Measurements from ENCODE around the gene VARS2. TPM values are rescaled to one million over a fixed set of nuclear protein-coding genes. Genes with fewer than 3 reads are reported as not detected.
"Not testable (repeated sequence)": the region's sequence is repeated elsewhere in the genome, so short reads cannot be mapped to it uniquely, and the experiment has no call there.

Gene VARS2
- total RNA-seq, 2 donors from 2014 or later = 17.7 to 34.8 TPM

DNA sequence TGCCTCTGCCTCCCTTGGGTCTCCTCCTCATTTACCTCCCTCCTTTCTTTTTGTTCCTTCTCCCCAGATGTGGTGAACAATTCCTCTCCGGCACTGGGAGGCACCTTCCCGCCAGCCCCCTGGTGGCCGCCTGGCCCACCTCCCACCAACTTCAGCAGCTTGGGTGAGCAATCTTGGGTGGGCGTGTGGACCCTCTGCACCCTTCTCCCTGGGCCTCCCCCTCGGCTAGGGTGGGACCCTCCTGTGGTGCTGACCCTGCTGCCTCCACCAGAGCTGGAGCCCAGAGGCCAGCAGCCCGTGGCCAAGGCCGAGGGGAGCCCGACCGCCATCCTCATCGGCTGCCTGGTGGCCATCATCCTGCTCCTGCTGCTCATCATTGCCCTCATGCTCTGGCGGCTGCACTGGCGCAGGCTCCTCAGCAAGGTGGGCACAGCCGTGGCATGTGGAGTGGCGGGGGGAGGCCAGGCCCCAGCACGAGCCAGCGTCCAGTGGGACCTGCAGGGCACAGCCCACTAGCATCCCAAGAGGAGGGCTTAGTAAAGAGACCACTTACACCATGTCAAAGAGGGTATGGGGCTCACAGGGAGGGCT, 20.9 kb upstream of the VARS2 start:
- ATAC-seq (no peak), DNase-seq (peak in 1 of 2 donors; percentile 15)
- intact Hi-C loops (cut with DNase I, micrococcal nuclease) = no loop called here

DNA sequence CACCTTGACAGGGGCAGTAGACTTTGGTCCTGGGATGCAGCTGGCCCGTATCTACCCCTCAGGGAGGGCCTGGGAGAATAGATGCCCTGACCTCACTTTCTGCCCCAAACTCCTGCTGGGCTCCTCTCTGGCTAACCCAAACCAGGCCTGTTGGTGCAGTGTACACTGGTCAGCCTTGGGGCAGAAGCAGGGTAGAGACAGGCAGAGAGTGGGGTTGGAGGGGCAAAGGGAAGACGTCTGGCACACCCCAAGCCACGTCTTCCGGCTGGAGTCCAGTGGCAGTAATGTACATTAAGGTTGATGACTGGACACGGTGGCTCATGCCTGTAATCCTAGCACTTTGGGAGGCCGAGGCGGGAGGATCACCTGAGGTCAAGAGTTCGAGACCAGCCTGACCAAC, 20.4 kb upstream of the VARS2 start:
- ATAC-seq (no peak), DNase-seq (no peak)
- intact Hi-C loops (cut with DNase I, micrococcal nuclease) = no loop called here

DNA sequence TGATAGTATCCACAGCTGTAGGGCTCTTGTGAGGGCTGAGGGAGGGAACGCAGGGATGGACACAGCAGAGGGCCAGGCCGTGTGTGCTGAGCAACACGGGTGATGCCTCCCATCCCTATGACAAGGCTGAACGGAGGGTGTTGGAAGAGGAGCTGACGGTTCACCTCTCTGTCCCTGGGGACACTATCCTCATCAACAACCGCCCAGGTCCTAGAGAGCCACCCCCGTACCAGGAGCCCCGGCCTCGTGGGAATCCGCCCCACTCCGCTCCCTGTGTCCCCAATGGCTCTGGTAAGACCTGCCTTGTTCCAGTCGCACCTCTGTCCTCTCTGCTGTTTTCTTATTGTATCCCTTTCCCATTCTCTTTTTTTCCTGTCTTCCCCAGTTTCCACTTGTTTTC, 19.7 kb upstream of the VARS2 start:
- DNase-seq (no peak), ATAC-seq (no peak)
- intact Hi-C loops (cut with DNase I, micrococcal nuclease) = no loop called here

DNA sequence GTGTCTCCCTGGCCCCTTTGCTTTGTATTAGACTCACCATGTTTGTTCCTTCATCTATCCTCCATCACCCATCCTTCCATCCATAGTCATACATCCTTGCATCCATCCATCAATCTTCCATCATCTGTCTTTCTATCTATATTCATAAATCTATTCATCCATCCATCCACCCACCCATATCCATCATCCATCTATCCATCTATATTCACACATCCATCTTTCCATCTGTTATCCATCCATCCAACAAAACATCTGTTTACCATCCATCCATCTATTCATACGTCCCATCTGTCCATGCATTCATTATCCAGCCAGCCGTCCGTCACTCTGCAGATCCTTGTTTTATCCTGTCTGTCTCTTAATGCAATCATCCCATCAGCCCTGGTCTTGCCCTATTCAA, 19.1 kb upstream of the VARS2 start:
- ATAC-seq (no peak), DNase-seq (no peak)
- intact Hi-C loops (cut with DNase I, micrococcal nuclease) = no loop called here

DNA sequence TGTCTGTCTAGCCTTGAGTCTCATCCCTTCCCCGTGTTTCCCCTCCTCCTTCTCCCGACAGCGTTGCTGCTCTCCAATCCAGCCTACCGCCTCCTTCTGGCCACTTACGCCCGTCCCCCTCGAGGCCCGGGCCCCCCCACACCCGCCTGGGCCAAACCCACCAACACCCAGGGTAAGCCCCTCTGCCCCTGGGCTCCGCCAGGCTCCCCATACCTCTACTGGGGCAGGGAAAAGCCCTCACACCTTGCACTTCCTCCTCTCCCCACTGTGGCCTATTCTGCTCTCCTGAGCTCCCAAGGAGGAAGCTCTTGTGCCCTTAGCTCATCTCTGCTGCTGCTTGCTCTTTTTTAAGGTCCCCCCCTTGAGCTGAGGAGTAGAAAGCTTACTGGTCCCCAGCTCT, 18.7 kb upstream of the VARS2 start:
- no peak for DNase-seq
- no peak for ATAC-seq
- intact Hi-C loops (cut with DNase I, micrococcal nuclease) = no loop called here

DNA sequence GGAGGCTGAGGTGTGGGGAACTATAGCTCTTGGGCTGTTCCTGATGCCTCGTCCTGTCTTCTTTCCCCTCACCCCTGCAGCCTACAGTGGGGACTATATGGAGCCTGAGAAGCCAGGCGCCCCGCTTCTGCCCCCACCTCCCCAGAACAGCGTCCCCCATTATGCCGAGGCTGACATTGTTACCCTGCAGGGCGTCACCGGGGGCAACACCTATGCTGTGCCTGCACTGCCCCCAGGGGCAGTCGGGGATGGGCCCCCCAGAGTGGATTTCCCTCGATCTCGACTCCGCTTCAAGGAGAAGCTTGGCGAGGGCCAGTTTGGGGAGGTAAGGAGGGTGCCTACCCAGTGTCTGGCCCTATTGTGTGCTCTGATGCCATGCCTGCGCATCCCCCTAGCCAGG, 17.5 kb upstream of the VARS2 start:
- DNase-seq (no peak), ATAC-seq (no peak)
- intact Hi-C loops (cut with DNase I, micrococcal nuclease) = no loop called here

DNA sequence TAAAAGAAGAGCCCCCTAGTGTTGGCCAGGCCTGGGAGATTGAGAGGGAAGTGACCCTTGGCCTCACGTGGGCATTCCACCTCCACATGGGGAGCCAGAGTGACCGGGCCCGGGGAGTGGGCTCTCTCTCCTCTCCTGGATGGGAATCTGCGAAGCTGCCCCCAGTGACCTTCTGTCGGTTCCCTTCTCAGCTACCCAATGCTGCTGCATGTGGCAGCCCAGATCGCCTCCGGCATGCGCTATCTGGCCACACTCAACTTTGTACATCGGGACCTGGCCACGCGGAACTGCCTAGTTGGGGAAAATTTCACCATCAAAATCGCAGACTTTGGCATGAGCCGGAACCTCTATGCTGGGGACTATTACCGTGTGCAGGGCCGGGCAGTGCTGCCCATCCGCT, 16.2 kb upstream of the VARS2 start:
- intact Hi-C loops (cut with DNase I, micrococcal nuclease) = no loop called here
- no peak for DNase-seq
- ATAC-seq = no peak

- peak; percentile 2 for ATAC-seq
- intact Hi-C loops (cut with DNase I, micrococcal nuclease) = no loop called here
- no peak for DNase-seq
Measured at GRCh38 chr6:30898750-30899360, 15.2 kb upstream of the VARS2 start.

- DNase-seq (no peak), ATAC-seq (peak; percentile 6)
- intact Hi-C loops (cut with DNase I, micrococcal nuclease) = no loop called here
Measured at GRCh38 chr6:30900863-30901417, 13.1 kb upstream of the VARS2 start.

DNA sequence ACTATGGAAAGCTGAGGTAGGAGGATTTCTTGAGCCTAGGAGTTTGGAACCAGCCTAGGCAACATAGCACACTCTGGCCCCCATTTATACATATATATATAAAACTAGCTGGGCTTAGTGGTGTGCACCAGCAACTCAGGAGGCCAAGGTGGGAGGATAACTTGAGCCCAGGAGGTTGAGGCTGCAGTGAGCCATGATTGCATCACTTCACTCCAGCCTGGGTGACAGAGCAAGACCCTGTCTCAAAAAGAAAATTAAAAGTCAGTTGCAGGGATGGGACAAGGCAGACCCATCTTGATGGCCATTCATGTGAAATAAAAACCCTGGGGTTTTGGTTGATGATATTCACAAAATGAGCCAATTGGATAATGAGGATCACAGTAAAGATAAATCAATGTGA, 12.6 kb upstream of the VARS2 start:
- intact Hi-C loops (cut with DNase I, micrococcal nuclease) = no loop called here
- DNase-seq (no peak), ATAC-seq (peak; percentile 9)

GRCh38 chr6:30902196-30902595, 11.8 kb upstream of the VARS2 start:
- intact Hi-C loops (cut with DNase I, micrococcal nuclease); ATAC-seq; DNase-seq: not testable (repeated sequence)

- ATAC-seq (no peak), DNase-seq (no peak)
- intact Hi-C loops (cut with DNase I, micrococcal nuclease) = no loop called here
Measured at GRCh38 chr6:30902709-30903108, 11.3 kb upstream of the VARS2 start.

- DNase-seq = no peak
- intact Hi-C loops (cut with DNase I, micrococcal nuclease) = no loop called here
- no peak for ATAC-seq
Measured at GRCh38 chr6:30903236-30903635, 10.8 kb upstream of the VARS2 start.

GRCh38 chr6:30907290-30907757, 6.7 kb upstream of the VARS2 start:
- intact Hi-C loops (cut with DNase I, micrococcal nuclease) = not testable (repeated sequence)
- DNase-seq (peak; percentile 42 to 50), ATAC-seq (peak; percentile 65)

DNA sequence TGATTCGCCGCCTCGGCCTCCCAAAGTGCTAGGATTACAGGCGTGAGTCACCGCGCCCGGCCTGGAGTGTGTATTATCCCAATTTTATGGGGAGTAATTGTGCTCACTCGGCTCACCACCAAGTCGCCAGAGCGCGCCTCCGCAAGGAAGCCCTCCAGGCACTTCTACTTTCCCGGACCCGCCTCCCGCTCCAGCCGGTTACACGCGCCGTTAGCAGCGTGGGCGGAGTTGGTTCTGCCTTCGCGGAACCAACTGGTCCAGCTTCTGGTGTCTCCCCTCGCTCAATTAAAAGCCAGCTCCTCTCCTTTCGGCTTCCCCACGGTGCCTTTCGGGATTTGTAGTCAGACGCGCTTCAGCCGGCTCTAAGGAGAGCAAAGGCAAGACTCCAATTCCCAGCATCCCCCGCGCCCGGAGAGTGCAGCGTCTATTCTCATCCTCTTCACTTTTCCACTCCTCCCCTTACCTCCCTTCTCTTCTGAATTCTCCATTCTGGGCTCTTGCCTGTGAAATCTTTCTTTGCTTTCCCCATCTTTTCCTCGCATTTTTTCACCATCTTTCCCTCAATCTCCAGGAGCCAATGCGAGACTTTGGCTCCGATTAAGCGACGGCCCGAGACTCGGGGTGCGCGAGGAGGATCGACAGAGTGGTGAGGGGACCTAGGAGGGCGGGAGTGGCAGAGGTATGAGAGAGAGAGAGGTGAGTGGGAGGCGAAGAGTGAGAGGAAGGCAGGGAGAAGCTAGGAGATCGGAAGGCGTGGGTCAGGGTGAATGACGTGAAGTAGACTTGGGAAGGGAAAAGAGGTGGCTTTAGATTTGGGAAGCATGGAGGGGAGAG, 6.1 kb upstream of the VARS2 start, which contains the start of gene GTF2H4:
Gene GTF2H4 (plus strand): TSS at position 450 of the 834 bp plus-strand sequence.
- peak; percentile 92 for ATAC-seq
- DNase-seq = peak; percentile 97 to 98
- intact Hi-C loops (cut with DNase I, micrococcal nuclease) = no loop called here

- ATAC-seq (no peak), DNase-seq (no peak)
- intact Hi-C loops (cut with DNase I, micrococcal nuclease) = no loop called here
Measured at GRCh38 chr6:30908700-30909099, 5.3 kb upstream of the VARS2 start.

GRCh38 chr6:30910473-30910872, 3.6 kb upstream of the VARS2 start:
- ATAC-seq; intact Hi-C loops (cut with DNase I, micrococcal nuclease); DNase-seq: not testable (repeated sequence)

- DNase-seq (no peak), ATAC-seq (no peak)
- intact Hi-C loops (cut with DNase I, micrococcal nuclease) = no loop called here
Measured at GRCh38 chr6:30912746-30913520, 1.1 kb upstream of the VARS2 start.

GRCh38 chr6:30913721-30914075, 340 bp upstream of the VARS2 start:
- DNase-seq (no peak), ATAC-seq (no peak)
- intact Hi-C loops (cut with DNase I, micrococcal nuclease) = no loop called here
